Sigmoid colon (tissue), 7 donors: ENCODE data around the gene BET1. TPM values are rescaled to one million over a fixed set of nuclear protein-coding genes. Genes with fewer than 3 reads are reported as not detected.

Source experiments
- DNase-seq: peaks from one replicate; pipeline ENCODE4 v3.0.0-alpha.2; 2019
- H3K27ac ChIP-seq, 4 donors: fragments of 200-600 bp; sonication (generic); one replicate each; pipeline ENCODE4 v1.5.1; 2016 to 2019; ENCODE audit warnings: mild to moderate bottlenecking in 1 of 4
- H3K27me3 ChIP-seq, 3 donors: fragments of 200-600 bp; sonication (generic); one replicate each; pipeline ENCODE4 v1.5.1; 2019; ENCODE audit warnings: mild to moderate bottlenecking in 1 of 3
- H3K36me3 ChIP-seq, 4 donors: fragments of 200-600 bp; sonication (generic); one replicate each; pipeline ENCODE4 v1.5.1; 2016 to 2019
- H3K4me1 ChIP-seq, 4 donors: fragments of 200-600 bp; sonication (generic); one replicate each; pipeline ENCODE4 v1.5.1; 2017 to 2019
- H3K4me3 ChIP-seq, 4 donors: fragments of 200-600 bp; sonication (generic); one replicate each; pipeline ENCODE4 v1.5.1; 2017 to 2019; ENCODE audit warnings: mild to moderate bottlenecking in 2 of 4, moderate library complexity in 1 of 4
- H3K9me3 ChIP-seq, 4 donors: fragments of 200-600 bp in 3 of 4; sonication (generic) in 3 of 4; one replicate each; pipeline versions ENCODE4 v1.5.1 to v1.6.1; 2013 to 2019
- EP300 ChIP-seq, 4 donors: sonication (generic); formaldehyde crosslinking; IDR thresholded peaks; one replicate each; pipeline ENCODE4 v1.6.1; 2017; ENCODE audit warnings: antibody characterized with exemption in 4 of 4
- POLR2A ChIP-seq, 2 donors: fragments of 450-650 bp; IDR thresholded peaks; one replicate each; pipeline ENCODE4 v1.6.1; 2016; ENCODE audit warnings: antibody characterized with exemption in 2 of 2, mild to moderate bottlenecking in 2 of 2, moderate library complexity in 2 of 2
- POLR2AphosphoS5 ChIP-seq, 4 donors: sonication (generic); formaldehyde crosslinking; IDR thresholded peaks; one replicate each; pipeline ENCODE4 v1.6.1; 2017; ENCODE audit warnings: antibody characterized with exemption in 4 of 4
- WGBS, 2 donors: extraction: QIAGEN DNeasy Blood & Tissue Kit; methylation state at CpG; one replicate each; pipeline ENCODE4 v1.1.7; 2013; 5-methylcytosine and 5-hydroxymethylcytosine counted together
- intact Hi-C: fragments of 100-400 bp; cut with DNase I; formaldehyde crosslinking; loops from one replicate; pipeline ENCODE4 v1.15.1; 2023
- polyA plus RNA-seq, 3 donors: library from polyadenylated mRNA; stranded (reverse); fragments of 200-250 nt; gene quantifications; one replicate each; pipeline ENCODE4 v1.2.3, GENCODE V29; 2013
- total RNA-seq, 4 donors: library from RNA; depleted of rRNA; stranded (reverse); fragments of >200 nt; gene quantifications; one replicate each; pipeline ENCODE4 v1.1.0, GENCODE V29; 2016
- TF ChIP-seq, protein P1 (sequence below), 4 experiments: fragments of 450-650 bp in 3 of 4; fragments of 200-600 bp in 1 of 4; IDR thresholded peaks; one replicate each; pipeline ENCODE4 v1.5.1; 2016 to 2019; ENCODE audit warnings: antibody characterized with exemption in 4 of 4, mild to moderate bottlenecking in 3 of 4, moderate library complexity in 2 of 4
- donor health status: healthy with polysubstance abuse.
- donor health status: Bipolar disorder and iron deficiency.
- donor health status: healthy.

Gene BET1
- total and polyA plus RNA-seq, 7 donors: 16.9 to 38.1 (median 27.0) TPM

- no peak for DNase-seq
- no peaks in the 10 kb centered on the region for H3K36me3 ChIP-seq
- no peaks in the 10 kb centered on the region for H3K9me3 ChIP-seq
- no peak overlapping the region for H3K27ac ChIP-seq
- TF ChIP-seq EP300 (IDR thresholded peaks at IDR 0.05): no peak
- TF ChIP-seq POLR2AphosphoS5 (IDR thresholded peaks at IDR 0.05): no peak
- TF ChIP-seq, protein P1, sequence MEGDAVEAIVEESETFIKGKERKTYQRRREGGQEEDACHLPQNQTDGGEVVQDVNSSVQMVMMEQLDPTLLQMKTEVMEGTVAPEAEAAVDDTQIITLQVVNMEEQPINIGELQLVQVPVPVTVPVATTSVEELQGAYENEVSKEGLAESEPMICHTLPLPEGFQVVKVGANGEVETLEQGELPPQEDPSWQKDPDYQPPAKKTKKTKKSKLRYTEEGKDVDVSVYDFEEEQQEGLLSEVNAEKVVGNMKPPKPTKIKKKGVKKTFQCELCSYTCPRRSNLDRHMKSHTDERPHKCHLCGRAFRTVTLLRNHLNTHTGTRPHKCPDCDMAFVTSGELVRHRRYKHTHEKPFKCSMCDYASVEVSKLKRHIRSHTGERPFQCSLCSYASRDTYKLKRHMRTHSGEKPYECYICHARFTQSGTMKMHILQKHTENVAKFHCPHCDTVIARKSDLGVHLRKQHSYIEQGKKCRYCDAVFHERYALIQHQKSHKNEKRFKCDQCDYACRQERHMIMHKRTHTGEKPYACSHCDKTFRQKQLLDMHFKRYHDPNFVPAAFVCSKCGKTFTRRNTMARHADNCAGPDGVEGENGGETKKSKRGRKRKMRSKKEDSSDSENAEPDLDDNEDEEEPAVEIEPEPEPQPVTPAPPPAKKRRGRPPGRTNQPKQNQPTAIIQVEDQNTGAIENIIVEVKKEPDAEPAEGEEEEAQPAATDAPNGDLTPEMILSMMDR (IDR thresholded peaks at IDR 0.05): no peak
- no peak for TF ChIP-seq POLR2A (IDR thresholded peaks at IDR 0.05)
- intact Hi-C loops: loop anchor here (10.0 kb wide), 1 partner anchor 774 kb away; the partner anchor contains the start of gene VPS50
- no peaks in the 10 kb centered on the region for H3K27me3 ChIP-seq
- peaks cover 0 to 4% (median 2%) of the 10 kb centered on the region in 4 donors for H3K4me1 ChIP-seq
- no peak overlapping the region for H3K4me3 ChIP-seq
- WGBS, 2 donors: 52 to 62% methylated on average over 2 of the region's 2 CpGs
Observed at GRCh38 chr7:94008537-94008936, 4.4 kb upstream of the BET1 start.

- Histone ChIP-seq H3K36me3 (no peaks in the 10 kb centered on the region), H3K9me3 (no peaks in the 10 kb centered on the region), H3K4me3 (no peak overlapping the region), H3K27ac (no peak overlapping the region), H3K27me3 (no peaks in the 10 kb centered on the region), H3K4me1 (peaks cover 0 to 23% (median 9%) of the 10 kb centered on the region in 4 donors)
- TF ChIP-seq POLR2A (IDR thresholded peaks at IDR 0.05) (no peak), EP300 (IDR thresholded peaks at IDR 0.05) (no peak), POLR2AphosphoS5 (IDR thresholded peaks at IDR 0.05) (no peak)
- TF ChIP-seq, protein P1 (IDR thresholded peaks at IDR 0.05): no peak
- DNase-seq: no peak
- 77 to 86% methylated on average over 3 of the region's 3 CpGs for WGBS, 2 donors
- intact Hi-C loops: loop anchor here (10.0 kb wide), 1 partner anchor 771 kb away; the partner anchor contains the start of gene VPS50
Observed at GRCh38 chr7:94005753-94006152, 1.6 kb upstream of the BET1 start.

- H3K27me3 ChIP-seq: no peaks in the 10 kb centered on the region
- no peak for DNase-seq
- intact Hi-C loops: loop anchor here (5.0 to 10.0 kb wide), 2 partner anchors 81 to 769 kb away; partner anchors contain the start of genes GNG11 and VPS50
- H3K9me3 ChIP-seq: no peaks in the 10 kb centered on the region
- TF ChIP-seq POLR2A (IDR thresholded peaks at IDR 0.05) (no peak), POLR2AphosphoS5 (IDR thresholded peaks at IDR 0.05) (no peak)
- TF ChIP-seq, protein P1 (IDR thresholded peaks at IDR 0.05): no peak
- WGBS, 2 donors: 3 to 7% methylated on average over 16 of the region's 16 CpGs
- H3K27ac ChIP-seq: peak overlapping the region; percentile 83 to 90 (median 87)
- H3K36me3 ChIP-seq: peaks cover 0 to 4% (median 2%) of the 10 kb centered on the region in 4 donors
- H3K4me3 ChIP-seq: peak overlapping the region; percentile 66 to 82 (median 76)
- peaks cover 0 to 23% (median 9%) of the 10 kb centered on the region in 4 donors for H3K4me1 ChIP-seq
Observed at GRCh38 chr7:94003446-94004023, 620 bp downstream of the BET1 start.

GRCh38 chr7:94001396-94001795 is 2.8 kb downstream of the BET1 start:
- TF ChIP-seq, protein P1 (IDR thresholded peaks at IDR 0.05): no peak
- TF ChIP-seq EP300 (IDR thresholded peaks at IDR 0.05): no peak
- TF ChIP-seq POLR2AphosphoS5 (IDR thresholded peaks at IDR 0.05): no peak
- TF ChIP-seq POLR2A (IDR thresholded peaks at IDR 0.05): no peak
- H3K27me3 ChIP-seq: no peaks in the 10 kb centered on the region
- peaks cover 0 to 22% (median 4%) of the 10 kb centered on the region in 4 donors for H3K36me3 ChIP-seq
- intact Hi-C loops: loop anchor here (5.0 to 10.0 kb wide), 2 partner anchors 79 to 767 kb away; partner anchors contain the start of genes GNG11 and VPS50
- no peak overlapping the region for H3K27ac ChIP-seq
- no peak for DNase-seq
- peaks cover 0 to 23% (median 9%) of the 10 kb centered on the region in 4 donors for H3K4me1 ChIP-seq
- H3K4me3 ChIP-seq: no peak overlapping the region
- H3K9me3 ChIP-seq: no peaks in the 10 kb centered on the region
- WGBS, 2 donors: 96 to 100% methylated on average over 1 of the region's 1 CpG
